ENCODE measurements around the gene ZNF10.

Gene ZNF10

DNA sequence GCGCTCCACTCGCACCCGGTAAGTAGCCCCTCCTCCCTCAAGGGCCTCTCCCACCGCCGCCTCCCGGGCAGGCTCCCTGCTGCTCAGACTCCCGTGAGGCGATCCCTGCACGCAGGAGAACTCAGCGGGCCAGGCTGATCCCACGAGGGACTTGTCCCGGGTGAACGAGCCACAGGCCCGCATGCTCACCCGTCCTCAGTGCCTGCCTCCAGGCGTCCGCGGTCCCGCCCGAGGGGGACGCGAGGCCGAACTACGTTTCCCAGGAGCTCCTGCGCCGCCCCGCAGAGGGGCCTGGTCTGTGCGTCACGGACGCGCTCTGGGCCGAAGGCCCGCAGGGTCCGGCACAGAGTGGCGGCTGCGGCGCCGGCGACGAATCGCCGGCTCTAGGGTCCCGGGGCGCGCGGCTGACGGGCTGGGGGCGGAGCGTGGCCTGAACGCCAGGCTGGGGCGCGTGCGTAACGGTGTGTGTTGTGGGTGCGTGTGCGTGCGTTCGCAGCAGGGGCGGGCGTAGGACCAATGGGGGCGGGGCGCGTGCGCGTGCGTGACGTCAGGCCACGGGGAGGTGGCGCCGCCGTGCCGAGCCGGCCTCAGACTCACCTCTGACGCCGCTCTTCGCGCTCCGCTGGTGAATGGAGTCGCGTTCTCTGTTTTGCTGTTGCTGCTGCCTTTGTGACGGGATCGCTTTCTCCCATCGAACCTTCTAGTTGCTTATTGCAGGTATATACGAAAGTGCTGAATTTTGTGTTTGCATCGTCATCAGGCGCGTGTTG is at the start of gene ZNF10, which contains the start of gene ZNF891:
Gene ZNF10 (plus strand): TSS at position 590 of the 770 bp plus-strand sequence. CDS start 13,866 bp downstream, outside the sequence.
Gene ZNF891 (minus strand): TSS at position 237 of the 770 bp plus-strand sequence. CDS start 8,356 bp downstream, outside the sequence.
- DNase-seq (ENCODE audit: low spot score): peak; percentile 98

DNA sequence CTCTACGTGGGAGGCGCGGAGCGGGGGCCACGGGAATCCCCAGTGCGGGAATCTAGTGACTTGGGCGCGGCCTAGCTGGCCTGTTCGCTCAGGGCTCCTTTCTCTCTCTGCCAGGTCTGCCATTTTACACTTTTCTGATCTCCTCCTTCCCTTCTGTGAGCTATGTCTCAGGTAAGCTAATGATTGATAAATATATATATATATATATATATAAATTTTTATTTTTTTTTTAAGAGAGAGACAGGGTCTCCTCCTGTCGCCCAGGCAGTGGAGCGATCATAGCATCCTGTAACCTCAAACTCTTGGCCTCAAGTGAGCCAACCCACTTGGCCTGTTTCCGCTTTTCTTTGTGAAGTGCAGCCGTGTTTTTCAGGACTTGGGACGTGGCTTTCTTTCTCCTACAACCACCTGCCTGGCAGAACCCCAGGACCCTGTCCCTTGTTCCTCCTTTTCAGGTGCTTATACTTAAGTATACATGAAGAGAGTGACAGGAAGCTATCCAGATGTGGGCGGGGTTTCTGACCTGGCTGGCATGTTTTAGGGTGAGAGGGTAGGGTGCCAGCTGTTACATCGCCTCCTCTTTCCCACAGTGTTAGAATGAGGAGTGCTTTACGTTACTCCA is 49.2 kb upstream of the ZNF10 start:
- DNase-seq (ENCODE audit: low spot score): no peak

DNA sequence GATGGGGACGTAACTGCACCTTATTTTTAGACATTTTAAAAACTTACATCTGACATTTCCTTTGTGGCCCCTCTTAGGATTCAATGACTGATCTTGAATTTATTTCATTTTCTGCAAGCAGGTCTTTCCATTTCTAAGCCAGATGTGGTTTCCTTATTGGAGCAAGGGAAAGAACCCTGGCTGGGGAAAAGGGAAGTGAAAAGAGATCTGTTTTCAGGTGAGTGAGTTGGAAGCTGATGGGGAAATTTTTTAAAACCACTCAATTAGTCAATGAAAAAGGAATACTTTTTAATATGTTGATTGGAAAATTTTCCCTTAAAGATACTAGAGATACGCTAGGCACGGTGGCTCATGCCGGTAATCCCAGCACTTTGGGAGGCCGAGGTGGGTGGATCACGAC is 47.1 kb upstream of the ZNF10 start:
- no peak for DNase-seq (ENCODE audit: low spot score)

DNA sequence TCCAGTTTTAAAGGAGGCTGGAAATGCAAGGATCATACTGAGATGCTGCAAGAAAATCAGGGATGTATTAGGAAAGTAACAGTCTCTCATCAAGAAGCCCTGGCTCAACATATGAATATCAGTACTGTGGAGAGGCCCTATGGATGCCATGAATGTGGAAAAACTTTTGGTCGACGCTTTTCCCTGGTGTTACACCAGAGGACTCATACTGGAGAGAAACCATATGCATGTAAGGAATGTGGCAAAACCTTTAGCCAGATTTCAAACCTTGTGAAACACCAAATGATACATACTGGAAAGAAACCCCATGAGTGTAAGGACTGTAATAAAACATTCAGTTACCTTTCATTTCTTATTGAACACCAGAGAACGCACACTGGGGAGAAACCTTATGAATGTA is 24.8 kb upstream of the ZNF10 start:
- DNase-seq (ENCODE audit: low spot score): no peak

DNA sequence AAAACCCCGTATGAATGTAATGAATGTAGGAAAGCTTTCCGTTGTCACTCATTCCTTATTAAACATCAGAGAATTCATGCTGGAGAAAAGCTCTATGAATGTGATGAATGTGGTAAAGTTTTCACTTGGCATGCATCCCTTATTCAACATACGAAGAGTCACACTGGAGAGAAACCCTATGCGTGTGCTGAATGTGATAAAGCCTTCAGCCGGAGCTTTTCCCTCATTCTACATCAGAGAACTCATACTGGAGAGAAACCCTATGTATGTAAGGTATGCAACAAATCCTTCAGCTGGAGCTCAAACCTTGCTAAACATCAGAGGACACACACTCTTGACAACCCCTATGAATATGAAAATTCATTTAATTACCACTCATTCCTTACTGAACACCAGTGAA is 24.2 kb upstream of the ZNF10 start:
- DNase-seq (ENCODE audit: low spot score): no peak

DNA sequence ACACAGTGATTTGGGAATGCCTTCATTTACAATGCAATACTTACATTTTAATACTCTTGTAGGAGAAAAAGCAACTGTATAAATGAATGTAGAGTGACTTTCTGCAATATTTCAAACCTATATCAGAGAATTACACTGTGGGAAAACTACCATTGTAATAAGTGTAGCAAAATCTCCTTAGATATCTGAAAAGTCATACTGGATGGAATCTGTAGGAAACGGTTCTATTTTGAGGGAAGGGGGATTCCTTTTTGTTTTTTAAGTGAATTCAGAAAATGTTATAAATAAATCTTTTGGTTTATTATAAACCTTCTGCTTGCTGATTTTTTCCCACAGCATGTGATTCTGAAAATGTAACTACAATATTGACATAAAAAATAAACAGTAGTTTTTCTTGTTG is 23.3 kb upstream of the ZNF10 start:
- DNase-seq (ENCODE audit: low spot score): no peak

DNA sequence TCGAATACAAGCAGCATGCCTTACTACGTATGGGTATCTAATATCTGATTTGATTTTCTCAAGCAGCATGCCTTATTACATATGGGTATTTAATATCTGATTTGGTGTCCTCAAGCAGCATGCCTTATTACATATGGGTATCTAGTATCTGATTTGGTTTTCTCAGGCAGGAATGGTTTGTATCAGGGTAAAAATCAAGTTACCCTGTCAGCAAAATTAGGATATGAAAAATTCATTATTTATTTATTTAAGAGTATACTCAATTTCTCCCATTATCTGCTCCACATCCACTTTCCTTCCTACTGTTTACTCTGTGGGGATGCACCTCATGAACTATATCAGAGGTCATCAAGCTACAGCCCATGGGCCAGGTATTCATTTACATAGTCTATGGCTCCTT is 22.3 kb upstream of the ZNF10 start:
- no peak for DNase-seq (ENCODE audit: low spot score)

DNA sequence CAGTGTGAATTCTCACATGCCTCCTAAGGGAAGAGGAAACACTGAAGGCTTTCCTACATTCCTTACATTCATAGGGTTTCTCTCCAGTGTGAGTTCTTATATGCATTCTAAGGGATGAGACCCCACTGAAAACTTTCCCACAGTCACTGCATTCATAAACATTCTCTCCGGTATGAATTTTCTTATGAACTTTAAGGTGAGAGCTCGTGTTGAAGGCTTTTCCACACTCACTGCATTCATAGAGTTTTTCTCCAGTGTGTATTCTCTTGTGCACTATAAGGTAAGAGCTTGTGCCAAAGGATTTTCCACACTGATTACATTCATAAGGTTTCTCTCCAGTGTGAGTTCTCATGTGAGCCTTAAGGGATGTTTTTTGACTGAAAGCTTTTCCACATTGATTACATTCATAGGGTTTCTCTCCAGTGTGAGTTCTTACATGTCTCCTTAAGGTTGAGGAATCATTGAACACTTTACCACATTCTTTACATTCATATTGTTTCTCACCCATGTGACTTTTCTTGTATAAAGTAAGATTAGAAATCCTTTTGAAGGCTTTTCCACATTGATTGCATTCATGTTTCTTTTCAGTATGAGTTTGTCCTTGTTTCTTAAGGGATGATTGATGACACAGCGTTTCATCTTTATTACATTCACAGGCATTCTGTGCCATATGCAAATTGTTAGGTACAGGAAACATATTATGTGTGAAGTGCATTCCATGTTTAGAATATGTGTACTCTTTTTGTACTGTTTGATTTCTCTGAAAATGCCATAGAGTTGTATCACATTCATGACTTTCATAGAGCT is 9.8 kb upstream of the ZNF10 start:
- no peak for DNase-seq (ENCODE audit: low spot score)

DNA sequence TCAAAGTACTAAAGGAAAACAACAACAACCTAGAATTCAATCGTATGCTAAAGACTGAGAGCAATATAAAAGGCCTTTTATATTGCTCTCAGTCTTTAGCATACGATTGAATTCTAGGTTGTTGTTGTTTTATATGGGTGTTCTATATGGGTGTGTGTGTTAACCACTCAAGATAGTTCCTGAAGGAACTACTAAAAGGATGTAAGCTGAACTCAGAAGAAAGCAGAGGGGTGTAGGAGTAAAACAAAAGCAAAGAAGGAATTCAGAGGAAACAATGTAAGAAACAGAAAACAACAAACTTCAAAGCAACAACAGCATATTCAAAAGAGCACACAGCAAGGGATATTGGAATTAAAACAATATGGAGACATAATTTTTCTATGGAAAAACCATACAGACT is 5.8 kb upstream of the ZNF10 start:
- DNase-seq (ENCODE audit: low spot score): no peak

DNA sequence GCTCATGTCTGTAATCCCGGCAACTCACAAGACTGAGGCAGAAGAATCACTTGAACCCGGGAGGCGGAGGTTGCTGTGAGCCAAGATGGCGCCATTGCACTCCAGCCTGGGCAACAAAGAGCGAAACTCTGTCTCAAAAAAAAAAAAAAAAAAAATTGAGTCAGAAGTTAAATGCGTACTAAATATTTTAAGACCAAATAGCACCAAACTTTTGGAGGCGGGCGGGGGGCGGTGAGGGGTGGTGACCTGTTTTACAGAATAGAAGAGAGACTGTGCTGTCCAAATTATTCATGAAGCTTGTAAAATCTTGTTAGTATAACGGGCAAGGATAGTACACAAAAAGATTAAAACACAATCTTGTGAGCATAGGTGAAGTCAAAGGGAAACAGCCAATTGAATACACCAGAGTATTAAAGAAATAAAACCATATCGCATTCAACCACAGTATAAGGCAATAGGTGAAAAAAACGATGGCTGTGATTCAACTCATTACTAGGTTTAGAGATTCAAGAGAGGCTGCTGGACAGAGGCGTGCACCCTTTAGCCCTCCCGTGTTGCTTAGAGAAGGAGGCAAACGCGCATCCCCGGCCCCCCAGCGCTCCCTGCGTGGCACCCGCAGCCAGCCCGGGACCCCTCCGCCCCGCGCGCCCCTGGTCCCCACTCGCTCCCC is 924 bp upstream of the ZNF10 start:
- no peak for DNase-seq (ENCODE audit: low spot score)

DNA sequence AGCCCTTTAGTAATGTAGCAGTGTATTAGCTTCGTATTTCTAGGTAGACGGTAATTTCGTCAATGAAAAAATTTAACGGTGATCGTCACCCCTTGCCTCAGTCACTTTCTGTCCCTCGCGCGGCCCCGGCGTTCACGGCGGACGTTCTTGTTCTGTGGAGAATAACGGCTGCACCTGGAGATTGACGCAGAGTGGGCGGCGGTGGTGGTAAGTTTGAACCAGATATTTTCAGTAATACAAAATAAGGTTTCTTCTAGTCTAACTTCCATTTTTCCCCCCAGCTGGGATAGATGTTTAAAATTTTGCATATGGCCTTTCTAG is 341 bp downstream of the ZNF10 start:
- peak; percentile 15 for DNase-seq (ENCODE audit: low spot score)

DNA sequence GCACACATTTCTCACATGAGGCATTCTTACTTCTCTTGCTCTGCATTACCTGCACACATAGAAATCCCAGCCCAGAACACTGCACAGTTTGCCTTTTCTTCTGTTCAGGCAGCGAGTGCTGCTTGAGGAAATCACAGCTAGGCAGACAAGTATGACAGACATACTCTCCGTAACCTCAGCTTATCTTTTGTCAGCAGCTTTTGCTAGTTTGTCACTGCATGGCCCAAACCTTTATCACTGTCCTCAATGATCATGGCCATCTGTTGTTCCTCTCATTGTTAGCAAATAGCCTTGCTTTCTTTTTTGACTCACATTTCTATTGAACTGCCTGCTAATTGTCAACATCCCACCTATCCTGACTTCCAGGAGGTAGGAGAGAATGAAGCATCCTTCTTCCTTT is 5.3 kb downstream of the ZNF10 start:
- no peak for DNase-seq (ENCODE audit: low spot score)

DNA sequence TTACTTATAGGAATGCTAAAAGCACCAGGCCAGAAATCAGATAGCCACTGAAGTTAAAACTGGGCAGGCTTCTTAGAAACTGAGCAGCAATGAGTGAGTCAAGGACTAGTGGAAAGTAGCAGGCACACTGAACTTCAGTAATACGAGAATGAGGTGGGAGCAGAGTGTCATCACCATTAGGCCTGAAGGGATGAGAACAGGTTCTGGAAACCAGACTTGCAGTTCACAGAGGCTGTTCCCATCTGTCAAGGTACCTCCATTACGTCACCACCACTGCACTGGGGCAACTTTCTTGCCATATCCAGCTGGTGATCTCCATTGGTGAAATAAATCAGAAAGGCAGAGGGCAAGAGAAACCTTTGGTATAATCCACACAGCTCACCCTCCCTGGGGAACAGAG is 15.6 kb downstream of the ZNF10 start:
- no peak for DNase-seq (ENCODE audit: low spot score)

DNA sequence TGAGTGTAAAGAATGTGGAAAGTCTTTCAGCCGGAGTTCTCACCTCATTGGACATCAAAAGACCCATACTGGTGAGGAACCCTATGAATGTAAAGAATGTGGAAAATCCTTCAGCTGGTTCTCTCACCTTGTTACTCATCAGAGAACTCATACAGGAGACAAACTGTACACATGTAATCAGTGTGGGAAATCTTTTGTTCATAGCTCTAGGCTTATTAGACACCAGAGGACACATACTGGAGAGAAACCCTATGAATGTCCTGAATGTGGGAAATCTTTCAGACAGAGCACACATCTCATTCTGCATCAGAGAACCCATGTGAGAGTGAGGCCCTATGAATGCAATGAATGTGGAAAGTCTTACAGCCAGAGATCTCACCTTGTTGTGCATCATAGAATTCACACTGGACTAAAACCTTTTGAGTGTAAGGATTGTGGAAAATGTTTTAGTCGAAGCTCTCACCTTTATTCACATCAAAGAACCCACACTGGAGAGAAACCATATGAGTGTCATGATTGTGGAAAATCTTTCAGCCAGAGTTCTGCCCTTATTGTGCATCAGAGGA is 25.8 kb downstream of the ZNF10 start:
- no peak for DNase-seq (ENCODE audit: low spot score)

DNA sequence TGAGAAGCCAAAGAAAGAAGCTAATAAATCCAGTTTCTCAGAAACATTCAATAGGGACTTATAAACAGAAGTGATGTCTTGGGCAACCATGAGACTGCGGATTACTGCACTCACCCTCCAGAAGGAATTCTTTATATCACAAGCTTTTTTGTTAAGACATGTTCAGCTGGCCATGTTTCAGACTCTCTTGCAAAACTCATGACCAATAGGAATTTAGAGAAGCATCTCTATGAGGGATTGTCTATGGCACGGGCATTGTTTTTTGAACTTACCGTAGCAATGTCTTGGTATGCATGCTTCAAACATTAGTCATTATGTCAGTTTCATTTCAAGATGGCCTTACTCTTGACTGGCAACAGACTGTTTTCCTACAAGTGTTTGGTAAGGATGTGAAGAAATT is 35.3 kb downstream of the ZNF10 start:
- no peak for DNase-seq (ENCODE audit: low spot score)

DNA sequence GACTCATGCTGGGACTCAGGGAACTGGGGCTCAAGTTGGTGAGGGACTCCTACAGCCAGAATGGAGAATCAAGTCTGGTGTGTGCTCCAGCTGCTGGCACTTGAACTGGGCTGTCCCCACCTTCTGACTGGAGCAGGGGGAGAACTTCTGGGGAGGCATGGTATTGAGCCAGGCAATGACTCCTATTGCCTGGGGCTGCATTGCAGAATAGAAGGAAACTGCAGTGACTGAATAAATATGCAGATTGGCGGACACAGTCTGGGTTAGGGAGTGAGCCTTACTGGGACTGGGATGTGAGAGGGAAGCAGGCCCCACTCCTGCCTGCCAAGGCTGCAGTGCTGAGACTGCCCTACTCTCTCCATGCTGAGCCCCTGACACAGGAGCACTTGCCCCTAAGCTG is 42.1 kb downstream of the ZNF10 start:
- DNase-seq (ENCODE audit: low spot score): no peak

DNA sequence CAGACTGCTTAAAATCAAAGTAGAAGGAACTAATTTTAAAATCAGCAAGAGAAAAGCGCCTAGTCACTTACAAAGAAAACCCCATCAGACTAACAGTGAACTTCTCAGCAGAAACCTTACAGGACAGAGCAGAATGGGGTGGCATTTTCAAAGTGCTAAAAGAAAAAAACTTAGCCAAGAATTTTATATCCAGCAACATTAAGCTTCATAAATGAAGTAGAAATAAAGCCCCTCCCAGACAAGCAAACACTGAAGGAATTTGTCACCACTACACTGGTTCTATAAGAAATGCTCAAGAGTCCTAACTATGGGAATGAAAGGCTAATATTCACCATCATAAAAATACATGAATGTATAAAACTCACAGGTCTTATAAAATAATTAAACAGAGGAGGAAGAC is 44.5 kb downstream of the ZNF10 start:
- no peak for DNase-seq (ENCODE audit: low spot score)

DNA sequence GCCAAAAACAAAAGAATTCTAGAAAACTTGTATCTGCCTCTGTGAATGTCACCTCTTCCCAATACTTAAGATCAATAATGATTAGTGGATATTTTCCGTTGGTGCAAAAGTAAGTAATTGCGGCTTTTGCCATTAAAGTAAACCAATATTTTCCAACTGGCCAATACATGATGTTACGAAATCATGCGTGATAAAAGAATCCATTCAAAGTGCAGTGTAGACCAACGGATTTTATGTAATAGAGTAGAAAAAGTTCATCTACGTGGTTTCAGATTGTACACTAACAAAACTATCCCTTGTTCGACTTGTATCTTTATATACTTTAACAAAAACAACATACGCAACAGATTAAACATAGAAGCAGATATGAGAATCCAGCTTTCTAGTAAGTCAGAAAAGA is 50.2 kb downstream of the ZNF10 start:
- no peak for DNase-seq (ENCODE audit: low spot score)

DNA sequence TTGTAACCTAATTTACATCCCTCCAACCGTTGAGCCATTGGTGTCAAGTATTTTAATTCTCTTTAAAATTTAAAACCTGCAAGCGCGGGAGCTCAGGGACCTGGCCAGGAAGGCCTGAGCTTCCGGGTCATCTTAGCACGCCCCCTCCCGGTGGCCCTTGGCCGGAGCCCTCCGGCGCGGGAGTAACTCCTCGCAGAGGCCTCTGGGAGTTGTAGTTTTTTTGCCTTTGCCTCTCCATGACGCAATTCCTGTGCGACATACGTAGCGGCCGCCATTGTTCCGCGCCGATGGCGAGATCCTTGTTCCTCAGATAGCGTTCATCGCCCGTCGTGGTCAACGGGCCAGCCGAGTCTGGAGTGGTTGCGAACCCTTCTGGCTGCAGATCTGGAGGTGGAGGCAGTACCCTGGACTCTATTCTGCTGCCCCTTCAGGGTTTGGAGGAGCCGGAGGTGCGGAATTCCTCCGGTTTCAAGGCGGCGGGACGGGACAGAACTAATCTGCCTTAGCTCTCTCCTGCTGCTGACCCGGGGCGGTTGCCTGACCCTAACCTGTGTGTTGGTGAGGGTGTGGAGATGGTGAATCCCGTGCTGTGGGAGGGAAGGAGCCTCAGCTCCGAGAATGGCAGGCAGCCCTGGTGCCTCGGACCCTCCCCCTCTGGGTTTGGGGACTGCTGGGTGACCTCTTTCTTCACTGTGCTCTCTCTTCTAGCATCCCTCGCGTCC is 51.0 kb downstream of the ZNF10 start, which contains the start of gene ZNF268:
Gene ZNF268 (plus strand): TSS at position 258 of the 722 bp plus-strand sequence. CDS start 503 bp downstream, outside the sequence.
- DNase-seq (ENCODE audit: low spot score): peak; percentile 99

DNA sequence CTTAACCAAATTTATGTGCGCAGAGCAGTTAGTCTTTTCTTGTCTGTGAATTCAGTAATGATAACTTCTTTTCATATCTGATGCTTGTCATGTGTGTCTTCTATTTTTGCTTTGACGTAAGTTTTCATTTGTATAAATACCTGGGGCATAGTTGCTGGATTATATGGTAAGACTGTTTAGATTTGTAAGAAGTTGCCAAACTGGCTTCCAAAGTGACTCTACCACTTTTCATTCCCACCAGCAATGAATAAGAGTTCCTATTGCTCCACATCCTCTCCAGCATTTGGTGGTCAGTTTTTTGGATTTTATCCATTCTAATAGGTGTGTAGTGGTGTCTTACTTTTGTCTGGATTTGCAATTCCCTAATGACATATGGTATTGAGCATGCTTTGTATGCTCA is 59.7 kb downstream of the ZNF10 start:
- no peak for DNase-seq (ENCODE audit: low spot score)

DNA sequence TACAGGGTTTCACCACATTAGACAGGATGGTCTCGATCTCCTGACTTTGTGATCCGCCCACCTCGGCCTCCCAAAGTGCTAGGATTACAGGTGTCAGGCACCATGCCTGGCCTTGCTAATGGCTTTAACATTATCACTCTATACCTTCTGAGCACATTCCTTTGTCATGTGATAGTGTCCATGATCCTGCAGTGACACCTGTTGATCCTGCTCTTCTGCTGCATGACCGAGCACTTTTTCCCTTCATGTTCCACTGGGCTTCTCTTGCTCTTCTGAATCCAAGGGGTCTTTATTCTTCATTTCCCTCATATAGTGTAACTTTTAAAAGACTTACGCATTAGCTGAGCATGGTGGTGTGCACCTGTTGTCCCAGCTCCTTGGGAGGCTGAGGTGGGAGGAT is 62.4 kb downstream of the ZNF10 start:
- DNase-seq (ENCODE audit: low spot score): no peak
